NCI-H510A (cell line): ENCODE data around the gene ATL2.
A peak's percentile ranks its signal among the peaks of the same experiment; 100 is the strongest.

Source experiments
- DNase-seq: peaks from one replicate; lab custom pipeline; 2025; lab: John Stamatoyannopoulos, UW

The ATL2 gene

GRCh38 chr2:38248255-38248654 is 128.8 kb downstream of the ATL2 start:
- no peak for DNase-seq

DNA sequence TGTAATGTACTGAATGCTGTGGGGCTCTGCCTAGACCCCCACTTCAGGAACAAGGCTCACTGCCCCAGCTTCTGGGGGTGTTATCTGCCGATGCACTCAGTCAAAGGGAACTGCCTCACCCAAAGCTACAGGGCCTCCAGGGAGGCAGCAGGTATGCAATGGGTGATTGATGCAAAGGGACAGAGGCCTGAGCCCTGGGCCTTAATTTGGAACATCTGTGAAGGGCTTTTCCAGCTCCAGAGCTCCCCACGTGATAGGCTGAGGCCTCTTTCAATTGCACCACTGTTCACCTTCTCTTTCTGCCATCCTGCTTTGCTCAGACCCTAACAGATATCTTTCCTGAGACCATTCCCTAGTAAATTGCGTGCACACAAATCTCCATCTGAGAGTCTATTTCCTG is 131.0 kb downstream of the ATL2 start:
- DNase-seq = no peak

DNA sequence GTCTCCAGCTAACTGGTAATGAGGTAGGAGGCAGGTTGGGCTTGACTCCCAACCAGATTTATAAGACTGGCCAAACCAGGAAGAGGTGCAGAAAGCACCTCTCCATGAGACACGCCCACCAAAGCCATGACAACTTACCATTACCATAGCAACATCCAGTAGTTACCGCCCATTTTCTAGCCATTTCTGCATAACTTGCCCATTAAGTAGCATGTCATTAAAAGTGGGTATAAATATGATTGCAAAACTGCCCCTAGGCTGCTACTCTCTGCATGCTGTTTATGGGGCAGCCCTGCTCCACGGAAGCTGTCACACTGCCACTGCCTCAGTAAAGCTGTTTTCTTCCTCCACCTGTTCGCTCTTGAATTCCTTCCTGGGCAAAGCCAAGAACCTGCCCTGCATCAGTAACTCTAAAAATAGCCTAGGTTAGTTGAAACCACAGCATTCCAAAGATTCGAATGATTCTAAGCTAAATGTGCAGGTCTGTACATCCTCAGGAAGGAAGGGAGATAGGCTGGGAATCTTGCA is 131.9 kb downstream of the ATL2 start:
- DNase-seq = peak; percentile 55

- no peak for DNase-seq
These were observed 132.8 kb downstream of the ATL2 start for GRCh38 chr2:38244301-38244700.
